ENCODE measurements around the gene SPDL1. TPM values are rescaled to one million over a fixed set of nuclear protein-coding genes. Genes with fewer than 3 reads are reported as not detected.

The SPDL1 gene
- total RNA-seq, 1 experiment from 2014 or later = 39.2 TPM

DNA sequence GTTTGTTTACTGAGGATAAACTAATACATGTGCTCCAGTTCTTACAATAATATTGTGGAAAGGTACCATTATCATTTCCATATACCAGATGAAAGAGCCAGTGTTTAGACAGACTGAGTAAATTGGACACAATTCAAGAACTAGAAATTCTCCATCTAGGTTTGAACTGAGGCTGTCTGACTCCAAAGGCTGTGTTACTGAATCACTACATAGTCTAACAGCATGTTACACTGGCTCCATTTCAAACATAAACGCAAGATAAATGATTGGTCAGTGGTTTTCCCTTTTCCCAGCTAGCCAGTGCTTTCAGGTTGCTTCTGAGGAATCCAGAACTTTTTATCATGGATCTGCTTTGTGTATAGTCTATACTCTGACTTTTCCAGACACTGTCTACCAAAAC lies 8.1 kb downstream of the SPDL1 start:
- 0 out of 2 replicates have a peak, but pooled peaks cover 4% of the 10 kb centered on the region for H3F3A ChIP-seq (ENCODE audit: insufficient read depth, low read depth)
- no peak overlapping the region for H3K4me3 ChIP-seq
- ChIA-PET CTCF (no interaction called here), POLR2A (ENCODE audit: unreplicated experiment) (no interaction called here)
- TF ChIP-seq EZH2 (IDR thresholded peaks at IDR 0.05; ENCODE audit: low read depth) = no peak
- TF ChIP-seq, protein P1, sequence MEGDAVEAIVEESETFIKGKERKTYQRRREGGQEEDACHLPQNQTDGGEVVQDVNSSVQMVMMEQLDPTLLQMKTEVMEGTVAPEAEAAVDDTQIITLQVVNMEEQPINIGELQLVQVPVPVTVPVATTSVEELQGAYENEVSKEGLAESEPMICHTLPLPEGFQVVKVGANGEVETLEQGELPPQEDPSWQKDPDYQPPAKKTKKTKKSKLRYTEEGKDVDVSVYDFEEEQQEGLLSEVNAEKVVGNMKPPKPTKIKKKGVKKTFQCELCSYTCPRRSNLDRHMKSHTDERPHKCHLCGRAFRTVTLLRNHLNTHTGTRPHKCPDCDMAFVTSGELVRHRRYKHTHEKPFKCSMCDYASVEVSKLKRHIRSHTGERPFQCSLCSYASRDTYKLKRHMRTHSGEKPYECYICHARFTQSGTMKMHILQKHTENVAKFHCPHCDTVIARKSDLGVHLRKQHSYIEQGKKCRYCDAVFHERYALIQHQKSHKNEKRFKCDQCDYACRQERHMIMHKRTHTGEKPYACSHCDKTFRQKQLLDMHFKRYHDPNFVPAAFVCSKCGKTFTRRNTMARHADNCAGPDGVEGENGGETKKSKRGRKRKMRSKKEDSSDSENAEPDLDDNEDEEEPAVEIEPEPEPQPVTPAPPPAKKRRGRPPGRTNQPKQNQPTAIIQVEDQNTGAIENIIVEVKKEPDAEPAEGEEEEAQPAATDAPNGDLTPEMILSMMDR (conservative IDR thresholded peaks at IDR 0.05) = no peak
- no peak overlapping the region for H3K27ac ChIP-seq
- no peaks in the 10 kb centered on the region for H3K9me3 ChIP-seq (ENCODE audit: insufficient read depth, low read depth)
- no peaks in the 10 kb centered on the region for H3K27me3 ChIP-seq (ENCODE audit: insufficient read depth, low read depth)
- peaks cover 54% of the 10 kb centered on the region for H3K36me3 ChIP-seq (ENCODE audit: low read depth)
- peaks cover 22% of the 10 kb centered on the region for H3K79me2 ChIP-seq (ENCODE audit: low read depth)
- H4K20me1 ChIP-seq (ENCODE audit: insufficient read depth) = no peaks in the 10 kb centered on the region
- peaks cover 8% of the 10 kb centered on the region for H3K4me1 ChIP-seq (replicated peaks; ENCODE audit: insufficient read depth)
- H2AFZ ChIP-seq = no peak overlapping the region
- intact Hi-C loops (cut with micrococcal nuclease; ENCODE audit: unreplicated experiment) = no loop called here
- H3K9me2 ChIP-seq (ENCODE audit: insufficient read depth) = no peaks in the 10 kb centered on the region
- DNase-seq = no peak
- H3K4me2 ChIP-seq = no peak overlapping the region
- no TSS peak for BruUV-seq (replicated peaks)

DNA sequence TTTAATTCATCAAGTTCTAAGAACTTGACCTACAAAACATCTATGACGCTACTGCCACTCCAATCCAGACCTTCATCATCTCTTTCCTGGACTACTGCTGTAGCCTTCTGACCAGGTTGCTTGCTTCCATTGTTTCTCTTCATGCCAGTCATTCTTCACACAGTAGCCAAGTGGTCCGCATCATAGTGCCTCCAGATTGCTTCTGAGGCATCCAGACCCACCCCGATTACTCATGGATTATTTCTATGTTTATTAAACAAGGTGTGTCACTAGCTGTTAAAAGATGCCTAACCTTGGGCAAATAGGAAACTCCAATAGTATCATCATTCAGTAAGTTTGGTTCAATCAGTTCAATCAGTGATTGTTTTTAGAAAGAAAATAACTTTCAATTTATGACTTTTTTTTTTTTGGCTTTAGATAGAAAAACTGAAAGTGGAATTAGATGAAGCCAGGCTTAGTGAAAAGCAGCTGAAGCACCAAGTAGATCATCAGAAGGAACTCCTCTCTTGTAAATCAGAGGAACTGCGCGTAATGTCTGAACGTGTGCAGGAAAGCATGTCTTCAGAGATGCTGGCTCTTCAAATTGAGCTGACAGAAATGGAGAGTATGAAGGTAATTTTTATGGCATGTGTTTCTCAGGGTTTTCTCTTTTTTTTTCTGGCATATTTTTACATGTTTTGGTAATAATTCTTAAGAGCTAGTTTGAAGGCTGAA lies 9.5 kb downstream of the SPDL1 start:
- H3K4me3 ChIP-seq = no peak overlapping the region
- H3K36me3 ChIP-seq (ENCODE audit: low read depth) = peaks cover 69% of the 10 kb centered on the region
- DNase-seq = peak; percentile 6 to 78
- H3K27ac ChIP-seq = peak overlapping the region; percentile 56; the same call in 1 of the 2 replicates
- no TSS peak for BruUV-seq (replicated peaks)
- TF ChIP-seq EZH2 (IDR thresholded peaks at IDR 0.05; ENCODE audit: low read depth) = no peak
- TF ChIP-seq, protein P1 (conservative IDR thresholded peaks at IDR 0.05) = no peak
- no peaks in the 10 kb centered on the region for H3K9me3 ChIP-seq (ENCODE audit: insufficient read depth, low read depth)
- H3K4me1 ChIP-seq (replicated peaks; ENCODE audit: insufficient read depth) = peaks cover 8% of the 10 kb centered on the region
- H3K4me2 ChIP-seq = no peak overlapping the region
- H3F3A ChIP-seq (ENCODE audit: insufficient read depth, low read depth) = 0 out of 2 replicates have a peak, but pooled peaks cover 4% of the 10 kb centered on the region
- H3K27me3 ChIP-seq (ENCODE audit: insufficient read depth, low read depth) = no peaks in the 10 kb centered on the region
- no peak overlapping the region for H2AFZ ChIP-seq
- no peaks in the 10 kb centered on the region for H4K20me1 ChIP-seq (ENCODE audit: insufficient read depth)
- H3K79me2 ChIP-seq (ENCODE audit: low read depth) = peaks cover 7% of the 10 kb centered on the region; the same call in 1 of the 2 replicates
- POLR2A ChIA-PET (ENCODE audit: unreplicated experiment) = interaction anchor here (0.7 kb wide), 1 partner anchor 170 kb away, joined by 6 read pairs; no protein-coding TSS in a partner anchor
- CTCF ChIA-PET = interaction anchor here (0.7 kb wide), 1 partner anchor 32 kb away, joined by 5 read pairs; no protein-coding TSS in a partner anchor
- H3K9me2 ChIP-seq (ENCODE audit: insufficient read depth) = no peaks in the 10 kb centered on the region
- intact Hi-C loops (cut with micrococcal nuclease; ENCODE audit: unreplicated experiment) = no loop called here

DNA sequence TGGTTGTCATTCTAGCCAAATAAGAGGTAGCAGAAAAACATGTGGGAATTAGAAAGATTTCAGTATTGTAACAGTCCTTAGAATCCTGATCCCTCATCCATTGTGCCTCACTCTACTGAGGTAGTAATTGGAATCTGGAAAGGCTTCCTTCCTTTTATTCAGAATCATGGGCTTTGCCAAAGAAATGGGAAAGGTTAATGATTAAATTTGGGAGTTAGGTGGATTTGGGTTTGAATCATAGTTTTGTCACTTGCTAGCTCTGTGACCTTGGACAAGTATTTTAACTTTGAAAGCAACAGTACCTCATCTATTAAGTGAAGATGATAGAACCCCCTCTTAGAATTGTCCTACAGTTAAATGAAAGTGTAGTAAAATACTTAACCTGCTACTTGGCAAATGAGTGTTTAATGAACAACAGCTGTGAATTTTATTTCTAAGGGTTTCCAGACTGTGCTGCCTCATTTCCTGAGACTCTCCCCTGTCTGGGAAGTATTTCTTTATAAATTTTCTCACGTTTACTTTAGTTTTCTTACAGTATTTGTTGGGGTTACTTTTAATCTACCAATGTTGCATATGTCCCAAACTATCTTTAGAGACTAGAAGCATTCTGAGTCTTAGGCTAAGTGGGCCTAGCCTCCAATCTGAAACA lies 11.7 kb downstream of the SPDL1 start:
- H3K36me3 ChIP-seq (ENCODE audit: low read depth) = peaks cover 77% of the 10 kb centered on the region
- peaks cover 8% of the 10 kb centered on the region for H3K4me1 ChIP-seq (replicated peaks; ENCODE audit: insufficient read depth)
- no peak overlapping the region for H3K4me2 ChIP-seq
- no peak overlapping the region for H3K4me3 ChIP-seq
- H2AFZ ChIP-seq = no peak overlapping the region
- no peak overlapping the region for H3K27ac ChIP-seq
- ChIA-PET POLR2A (ENCODE audit: unreplicated experiment) (no interaction called here), CTCF (no interaction called here)
- no peaks in the 10 kb centered on the region for H3K27me3 ChIP-seq (ENCODE audit: insufficient read depth, low read depth)
- no peaks in the 10 kb centered on the region for H3K9me3 ChIP-seq (ENCODE audit: insufficient read depth, low read depth)
- TF ChIP-seq, protein P1 (conservative IDR thresholded peaks at IDR 0.05) = no peak
- TF ChIP-seq EZH2 (IDR thresholded peaks at IDR 0.05; ENCODE audit: low read depth) = no peak
- no peaks in the 10 kb centered on the region for H3K79me2 ChIP-seq (ENCODE audit: low read depth)
- intact Hi-C loops (cut with micrococcal nuclease; ENCODE audit: unreplicated experiment) = no loop called here
- H4K20me1 ChIP-seq (ENCODE audit: insufficient read depth) = no peaks in the 10 kb centered on the region
- H3K9me2 ChIP-seq (ENCODE audit: insufficient read depth) = no peaks in the 10 kb centered on the region
- 0 out of 2 replicates have a peak, but pooled peaks cover 4% of the 10 kb centered on the region for H3F3A ChIP-seq (ENCODE audit: insufficient read depth, low read depth)
- DNase-seq = no peak
- no TSS peak for BruUV-seq (replicated peaks)

Measured in PC-9 (cell line).